Activated CD8-positive, alpha-beta memory T cell treated with anti-CD3 and anti-CD28 coated beads for 4 hours (primary cell): ENCODE measurements around the gene CBX6.
"Not testable (repeated sequence)": the region's sequence is repeated elsewhere in the genome, so short reads cannot be mapped to it uniquely, and the experiment has no call there.

ENCODE experiments used
- DNase-seq, 2 donors: peaks; one replicate each; pipeline ENCODE4 v3.0.0-alpha.2; 2020; ENCODE audit warnings: low read depth in 2 of 2

Gene CBX6

GRCh38 chr22:38861170-38861876 lies 10.7 kb downstream of the CBX6 start:
- no peak for DNase-seq

- DNase-seq, result no peak
Observed at GRCh38 chr22:38860283-38861169, 11.5 kb downstream of the CBX6 start.

- no peak for DNase-seq
Observed at GRCh38 chr22:38859581-38860282, 12.3 kb downstream of the CBX6 start.

- DNase-seq, result no peak
Observed at GRCh38 chr22:38858492-38858891, 13.5 kb downstream of the CBX6 start.

GRCh38 chr22:38854476-38854875 lies 17.5 kb downstream of the CBX6 start:
- DNase-seq, result not testable (repeated sequence)

- DNase-seq, result not testable (repeated sequence)
Observed at GRCh38 chr22:38853883-38854282, 18.1 kb downstream of the CBX6 start.

- DNase-seq, result no peak
Observed at GRCh38 chr22:38853196-38853651, 18.8 kb downstream of the CBX6 start.

GRCh38 chr22:38852522-38852921 lies 19.5 kb downstream of the CBX6 start:
- DNase-seq, result no peak

GRCh38 chr22:38850941-38851849 lies 20.8 kb downstream of the CBX6 start:
- DNase-seq, result no peak

- DNase-seq, result no peak
Observed at GRCh38 chr22:38850399-38850798, 21.6 kb downstream of the CBX6 start.

GRCh38 chr22:38849811-38850210 lies 22.2 kb downstream of the CBX6 start:
- DNase-seq, result no peak

GRCh38 chr22:38846412-38846811 lies 25.6 kb downstream of the CBX6 start:
- DNase-seq, result no peak

- no peak for DNase-seq
Observed at GRCh38 chr22:38845004-38845740, 26.8 kb downstream of the CBX6 start.

- DNase-seq, result no peak
Observed at GRCh38 chr22:38844315-38845003, 27.6 kb downstream of the CBX6 start.

GRCh38 chr22:38843657-38844314 lies 28.2 kb downstream of the CBX6 start, which contains the start of gene NPTXR:
TSS of gene NPTXR (minus strand) at chr22:38844028.
- no peak for DNase-seq

GRCh38 chr22:38843201-38843656 lies 28.8 kb downstream of the CBX6 start:
- DNase-seq, result no peak

- no peak for DNase-seq
Observed at GRCh38 chr22:38842512-38843200, 29.4 kb downstream of the CBX6 start.

- no peak for DNase-seq
Observed at GRCh38 chr22:38841635-38842034, 30.4 kb downstream of the CBX6 start.

- DNase-seq, result no peak
Observed at GRCh38 chr22:38841211-38841610, 30.8 kb downstream of the CBX6 start.
